SJCRH30 (cell line): Measurements from ENCODE around the gene KRT86. TPM values are rescaled to one million over a fixed set of nuclear protein-coding genes. Genes with fewer than 3 reads are reported as not detected.

ENCODE experiments used
- DNase-seq, 2 experiments: peaks; one replicate each; pipeline ENCODE4 v3.0.0-alpha.2; 2015 to 2020
- H3K27ac ChIP-seq: fragments of 250-450 bp; sonication (Bioruptor Pico); 2 replicates; pipeline ENCODE4 v1.5.1; 2020; ENCODE audit warnings: mild to moderate bottlenecking, moderate library complexity
- H3K27me3 ChIP-seq: fragments of 250-450 bp; sonication (Bioruptor Pico); 2 replicates; pipeline ENCODE4 v1.5.1; 2020; ENCODE audit warnings: mild to moderate bottlenecking, moderate library complexity
- H3K36me3 ChIP-seq: fragments of 250-450 bp; sonication (Bioruptor Pico); 2 replicates; pipeline ENCODE4 v1.5.1; 2020; ENCODE audit warnings: mild to moderate bottlenecking, moderate library complexity
- H3K4me1 ChIP-seq: fragments of 250-450 bp; sonication (Bioruptor Pico); 2 replicates; pipeline ENCODE4 v1.5.1; 2020; ENCODE audit warnings: mild to moderate bottlenecking, moderate library complexity
- H3K4me3 ChIP-seq: fragments of 250-450 bp; sonication (Bioruptor Pico); 2 replicates; pipeline ENCODE4 v1.5.1; 2020; ENCODE audit warnings: mild to moderate bottlenecking, moderate library complexity
- H3K9me3 ChIP-seq: fragments of 250-450 bp; sonication (Bioruptor Pico); replicated peaks from 2 replicates; pipeline ENCODE4 v1.5.1; 2020; ENCODE audit warnings: mild to moderate bottlenecking, moderate library complexity
- total RNA-seq: library from RNA; depleted of rRNA; stranded (reverse); fragments of >200 nt; shearing (Covaris generic); gene quantifications from 2 replicates; pipeline ENCODE4 v1.2.3, GENCODE V29; 2014

KRT86 gene
- total RNA-seq, 1 experiment from 2014 or later = 0.30 TPM

DNA sequence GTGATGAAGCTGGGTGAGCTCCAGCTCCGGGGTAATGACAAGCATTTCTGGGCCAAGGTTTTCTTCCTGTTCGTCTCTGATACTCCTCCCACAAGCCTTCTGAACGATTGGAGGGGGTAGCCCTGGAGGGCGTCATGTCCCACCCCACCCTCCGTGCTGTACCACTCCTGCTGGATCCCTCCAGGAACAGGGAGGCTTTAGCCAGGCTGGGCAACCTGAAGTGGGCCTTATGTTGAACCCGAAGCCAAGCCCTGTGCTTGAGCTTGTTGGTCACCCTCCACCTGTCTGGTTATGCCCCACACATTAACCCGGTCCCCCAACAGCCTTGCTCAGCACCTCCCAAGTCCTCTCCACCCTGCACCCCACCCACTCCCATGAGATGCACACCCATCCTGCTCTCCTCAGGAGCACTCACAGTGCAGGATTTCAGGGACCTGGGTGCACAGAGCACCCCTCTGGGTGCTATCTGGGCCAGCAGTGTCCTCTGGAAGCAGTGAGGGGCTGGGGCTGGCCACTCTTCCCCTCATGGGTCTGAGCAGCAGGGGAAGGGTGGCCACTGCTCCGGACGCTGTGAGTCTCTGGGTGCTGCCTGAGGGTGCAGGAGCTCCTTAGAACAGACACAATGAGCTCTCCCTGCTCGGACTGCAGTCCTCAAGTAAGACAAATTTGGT lies 53.5 kb downstream of the KRT86 start:
- Histone ChIP-seq H3K4me3 (no peak overlapping the region), H3K27me3 (no peaks in the 10 kb centered on the region), H3K4me1 (no peaks in the 10 kb centered on the region; the same call in 1 of the 2 replicates), H3K27ac (no peak overlapping the region), H3K9me3 (no peaks in the 10 kb centered on the region), H3K36me3 (no peaks in the 10 kb centered on the region)
- DNase-seq = no peak

DNA sequence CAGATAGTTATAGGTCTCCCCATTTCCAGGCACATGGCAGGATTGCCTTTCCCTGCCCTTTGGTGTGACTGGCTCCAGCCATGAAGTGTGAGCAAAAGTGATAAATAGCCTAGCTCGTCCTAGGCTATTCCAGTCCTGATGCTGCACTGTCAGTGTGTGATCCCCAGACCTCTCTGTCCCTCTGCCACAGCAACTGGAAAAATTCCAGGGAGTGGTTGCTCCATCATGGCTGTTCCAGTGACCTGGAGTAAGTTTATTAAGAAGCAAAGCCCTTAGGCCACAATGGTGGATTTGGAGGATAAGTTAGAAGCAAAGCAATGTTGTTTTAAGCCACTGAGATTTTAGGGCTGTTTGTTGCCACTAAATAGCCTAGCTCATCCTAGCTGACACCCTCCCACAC lies 56.6 kb downstream of the KRT86 start:
- no peak for DNase-seq
- no peak overlapping the region for H3K4me3 ChIP-seq
- H3K27ac ChIP-seq = no peak overlapping the region
- H3K36me3 ChIP-seq = no peaks in the 10 kb centered on the region
- no peaks in the 10 kb centered on the region; the same call in 1 of the 2 replicates for H3K4me1 ChIP-seq
- no peaks in the 10 kb centered on the region for H3K27me3 ChIP-seq
- no peaks in the 10 kb centered on the region; the same call in 1 of the 2 replicates for H3K9me3 ChIP-seq

DNA sequence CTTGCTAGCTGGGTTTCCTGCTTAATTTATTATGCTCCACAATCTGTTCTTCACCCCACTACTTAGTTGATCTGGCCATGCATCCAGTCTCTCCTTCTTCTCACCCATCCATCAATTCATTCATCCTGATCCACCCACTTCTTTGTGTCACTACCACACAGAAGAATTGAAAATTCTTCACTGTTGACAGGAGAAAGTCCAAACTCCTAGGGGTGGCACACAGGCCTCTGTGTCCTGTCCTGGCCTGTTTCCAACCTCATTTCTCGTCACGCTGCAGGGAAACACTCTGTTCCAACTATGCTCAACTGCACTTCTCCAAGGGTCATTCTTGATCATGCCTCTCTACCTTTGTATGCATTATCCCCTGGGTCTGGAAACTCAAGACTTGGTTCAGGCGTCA lies 57.4 kb downstream of the KRT86 start:
- H3K9me3 ChIP-seq = no peaks in the 10 kb centered on the region; the same call in 1 of the 2 replicates
- no peak overlapping the region for H3K27ac ChIP-seq
- no peaks in the 10 kb centered on the region for H3K36me3 ChIP-seq
- H3K4me3 ChIP-seq = no peak overlapping the region
- no peaks in the 10 kb centered on the region for H3K27me3 ChIP-seq
- no peaks in the 10 kb centered on the region; the same call in 1 of the 2 replicates for H3K4me1 ChIP-seq
- DNase-seq = no peak

DNA sequence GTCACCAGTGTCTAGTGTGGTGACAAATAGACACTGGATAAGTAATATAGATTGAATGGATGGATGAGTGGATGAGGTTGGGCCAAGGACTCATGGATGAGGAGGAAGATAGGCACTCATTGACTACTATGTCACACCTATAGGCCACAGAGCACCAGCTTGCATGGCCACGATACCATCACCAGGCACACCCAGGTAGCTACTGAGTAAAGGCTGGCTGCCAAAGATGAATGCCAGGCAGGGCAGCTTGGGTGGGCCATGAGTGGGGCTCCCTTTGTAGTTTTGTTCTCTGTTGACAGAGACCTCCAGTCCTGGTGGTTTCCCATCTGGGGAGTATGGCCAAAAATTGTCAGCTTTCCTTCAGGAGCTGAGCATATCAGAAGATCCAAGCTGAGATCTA lies 57.9 kb downstream of the KRT86 start:
- H3K36me3 ChIP-seq = no peaks in the 10 kb centered on the region
- no peaks in the 10 kb centered on the region; the same call in 1 of the 2 replicates for H3K9me3 ChIP-seq
- no peak for DNase-seq
- H3K27me3 ChIP-seq = no peaks in the 10 kb centered on the region
- H3K27ac ChIP-seq = no peak overlapping the region
- no peaks in the 10 kb centered on the region; the same call in 1 of the 2 replicates for H3K4me1 ChIP-seq
- H3K4me3 ChIP-seq = no peak overlapping the region

DNA sequence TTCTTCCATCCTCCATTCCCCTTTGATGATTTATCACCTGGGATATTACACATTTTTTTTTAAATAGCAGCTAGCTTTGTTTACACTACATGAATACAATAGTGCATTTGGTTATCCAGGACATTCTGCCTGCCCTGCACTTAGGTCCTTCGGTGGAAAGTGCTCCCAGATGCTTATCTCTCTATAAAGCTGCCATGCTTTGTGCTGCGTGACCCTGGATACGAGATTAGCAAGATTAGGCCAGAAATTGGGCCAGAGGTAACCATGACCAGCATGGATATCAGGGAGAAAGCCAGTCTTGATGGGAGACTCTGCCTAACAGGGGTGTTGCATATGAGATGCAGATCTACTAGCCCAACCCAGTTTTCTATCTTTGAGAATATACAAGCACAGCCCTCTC lies 58.9 kb downstream of the KRT86 start:
- H3K4me3 ChIP-seq = no peak overlapping the region
- no peaks in the 10 kb centered on the region for H3K27me3 ChIP-seq
- no peaks in the 10 kb centered on the region for H3K36me3 ChIP-seq
- no peaks in the 10 kb centered on the region; the same call in 1 of the 2 replicates for H3K4me1 ChIP-seq
- H3K27ac ChIP-seq = no peak overlapping the region
- DNase-seq = no peak
- H3K9me3 ChIP-seq = no peaks in the 10 kb centered on the region; the same call in 1 of the 2 replicates

DNA sequence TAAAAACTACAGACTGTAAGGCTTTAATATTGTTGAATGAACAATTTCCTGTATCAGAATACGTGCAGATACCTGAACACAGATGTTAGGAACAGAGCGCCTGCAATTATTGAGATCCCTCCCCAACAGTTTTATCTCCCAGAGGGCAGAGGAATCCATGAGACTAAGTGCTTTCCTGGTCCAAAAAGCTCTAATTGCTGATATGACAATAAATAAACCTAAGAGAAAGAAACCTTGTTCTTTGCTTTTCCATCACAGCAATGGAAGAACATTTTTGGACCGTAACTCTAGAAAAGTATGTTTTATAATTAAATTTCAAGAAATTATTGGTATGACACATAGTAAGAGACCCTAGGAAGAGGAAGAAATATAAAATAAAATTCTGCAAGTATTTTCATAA lies 59.7 kb downstream of the KRT86 start:
- DNase-seq = no peak
- H3K9me3 ChIP-seq = no peaks in the 10 kb centered on the region; the same call in 1 of the 2 replicates

DNA sequence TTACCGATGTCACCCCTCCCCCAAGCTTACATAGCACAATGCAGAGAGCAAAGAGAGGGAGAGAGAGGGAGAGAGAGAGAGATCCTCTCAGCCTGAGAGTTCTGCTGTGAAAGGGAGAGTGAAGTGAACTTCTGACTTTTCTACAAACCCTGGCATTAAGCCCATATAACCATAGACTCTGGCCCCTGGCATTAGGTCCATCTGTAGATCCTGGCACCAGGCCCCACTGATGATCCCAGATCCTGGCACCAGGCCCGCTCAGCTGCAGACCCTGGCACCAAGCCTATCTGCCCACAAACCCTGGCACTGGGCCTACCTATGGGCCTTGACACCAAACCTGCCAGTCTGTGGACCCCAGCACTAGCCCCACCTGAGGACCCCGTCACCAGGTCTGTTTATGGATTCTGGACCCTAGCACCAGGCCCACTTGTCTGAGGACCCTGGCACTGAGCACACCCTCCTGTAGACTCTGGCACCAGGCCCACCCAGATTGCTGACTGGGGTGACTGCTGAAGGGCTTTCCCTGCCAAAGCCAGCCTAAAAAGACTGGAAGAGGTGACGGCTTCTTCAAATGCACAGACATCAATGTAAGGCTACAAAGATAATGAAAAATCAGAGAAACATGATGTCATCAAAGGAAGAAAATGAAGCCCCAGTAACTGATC lies 61.3 kb downstream of the KRT86 start:
- no peaks in the 10 kb centered on the region for H3K27me3 ChIP-seq
- H3K4me3 ChIP-seq = no peak overlapping the region
- no peak overlapping the region for H3K27ac ChIP-seq
- DNase-seq = no peak
- no peaks in the 10 kb centered on the region; the same call in 1 of the 2 replicates for H3K9me3 ChIP-seq
- H3K4me1 ChIP-seq = no peaks in the 10 kb centered on the region; the same call in 1 of the 2 replicates
- H3K36me3 ChIP-seq = no peaks in the 10 kb centered on the region

More for the DNA sequence above, 59.7 kb downstream of the KRT86 start:
- no peaks in the 10 kb centered on the region for H3K36me3 ChIP-seq
- no peaks in the 10 kb centered on the region; the same call in 1 of the 2 replicates for H3K4me1 ChIP-seq
- no peak overlapping the region for H3K27ac ChIP-seq
- H3K4me3 ChIP-seq = no peak overlapping the region
- H3K27me3 ChIP-seq = no peaks in the 10 kb centered on the region

DNA sequence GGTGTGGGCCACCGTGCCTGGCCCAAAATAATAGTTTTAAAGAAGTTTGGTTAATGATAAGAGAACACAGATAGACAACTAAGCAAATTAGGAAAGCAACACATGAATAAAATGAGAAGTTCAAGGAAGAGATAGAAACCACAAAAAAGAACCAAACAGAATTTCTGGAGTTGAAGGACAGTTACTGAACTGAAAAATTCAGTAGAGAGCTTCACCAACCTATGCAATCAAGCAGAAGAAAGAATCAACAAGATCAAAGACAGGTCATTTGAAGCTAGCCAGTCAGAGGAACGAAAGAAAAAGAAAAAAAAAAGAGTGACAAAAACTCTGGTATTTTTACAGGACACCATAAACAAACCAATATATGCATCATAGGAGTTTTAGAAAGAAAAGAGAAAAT lies 62.2 kb downstream of the KRT86 start:
- Histone ChIP-seq H3K27ac (no peak overlapping the region), H3K4me1 (no peaks in the 10 kb centered on the region), H3K36me3 (no peaks in the 10 kb centered on the region), H3K27me3 (no peaks in the 10 kb centered on the region), H3K9me3 (no peaks in the 10 kb centered on the region; the same call in 1 of the 2 replicates), H3K4me3 (no peak overlapping the region)
- DNase-seq = no peak

DNA sequence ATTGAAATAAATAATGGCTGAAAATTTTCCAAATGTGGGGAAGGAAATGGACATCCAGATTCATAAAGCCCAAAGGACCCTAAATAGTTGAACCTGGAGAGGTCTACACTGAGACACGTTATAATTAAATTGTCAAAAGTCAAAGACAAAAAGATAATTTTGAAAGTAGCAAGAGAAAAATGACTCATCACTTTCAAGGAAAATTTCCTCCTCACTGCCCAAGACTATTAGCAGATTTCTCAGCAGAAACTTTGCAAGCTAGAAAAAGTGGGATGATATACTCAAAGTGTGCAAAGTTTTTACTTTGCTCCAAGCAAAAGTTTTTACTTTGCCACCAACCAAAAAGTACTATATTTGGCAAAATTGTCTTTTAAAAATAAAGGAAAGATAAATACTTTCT lies 62.6 kb downstream of the KRT86 start:
- H3K36me3 ChIP-seq = no peaks in the 10 kb centered on the region
- no peak for DNase-seq
- no peaks in the 10 kb centered on the region for H3K4me1 ChIP-seq
- H3K27ac ChIP-seq = no peak overlapping the region
- no peak overlapping the region for H3K4me3 ChIP-seq
- no peaks in the 10 kb centered on the region for H3K27me3 ChIP-seq
- no peaks in the 10 kb centered on the region; the same call in 1 of the 2 replicates for H3K9me3 ChIP-seq

DNA sequence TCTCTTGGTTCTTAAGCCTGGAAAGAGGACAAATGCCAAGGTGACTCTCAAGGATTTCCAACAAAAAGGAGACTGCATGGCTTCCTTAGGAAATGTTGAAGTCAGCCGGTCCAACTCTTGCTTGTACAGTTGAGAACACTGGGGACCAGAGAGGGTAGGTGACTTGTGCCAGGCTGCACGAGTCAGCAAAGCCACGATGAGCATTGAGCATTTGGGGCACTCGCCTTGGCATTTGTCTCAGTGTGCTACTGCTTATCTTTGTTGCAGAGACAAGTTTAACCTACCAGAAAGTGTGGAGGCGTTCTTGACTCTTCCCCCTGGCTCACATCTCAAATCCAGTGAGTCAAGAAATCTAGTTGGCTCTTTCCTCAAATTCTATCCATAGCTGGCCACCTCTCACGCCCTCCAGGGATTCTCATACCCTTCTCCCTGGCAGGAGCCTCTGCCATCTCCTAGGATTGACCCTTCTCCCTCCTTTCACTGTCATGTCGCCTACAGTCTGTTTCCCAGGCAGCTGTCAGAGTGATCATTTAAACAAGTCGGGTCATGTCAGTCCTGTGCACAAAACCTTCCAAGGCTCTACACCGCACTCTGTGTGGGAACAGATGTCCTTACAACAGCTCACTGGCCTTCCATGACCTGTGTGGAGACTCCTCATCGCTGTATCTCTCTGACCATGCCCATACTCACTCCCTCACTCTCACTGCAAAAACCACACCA lies 64.0 kb downstream of the KRT86 start:
- Histone ChIP-seq H3K9me3 (no peaks in the 10 kb centered on the region; the same call in 1 of the 2 replicates), H3K27me3 (no peaks in the 10 kb centered on the region), H3K27ac (no peak overlapping the region), H3K4me3 (no peak overlapping the region), H3K4me1 (no peaks in the 10 kb centered on the region), H3K36me3 (no peaks in the 10 kb centered on the region)
- peak in 1 of 2 experiments; percentile 43 for DNase-seq

DNA sequence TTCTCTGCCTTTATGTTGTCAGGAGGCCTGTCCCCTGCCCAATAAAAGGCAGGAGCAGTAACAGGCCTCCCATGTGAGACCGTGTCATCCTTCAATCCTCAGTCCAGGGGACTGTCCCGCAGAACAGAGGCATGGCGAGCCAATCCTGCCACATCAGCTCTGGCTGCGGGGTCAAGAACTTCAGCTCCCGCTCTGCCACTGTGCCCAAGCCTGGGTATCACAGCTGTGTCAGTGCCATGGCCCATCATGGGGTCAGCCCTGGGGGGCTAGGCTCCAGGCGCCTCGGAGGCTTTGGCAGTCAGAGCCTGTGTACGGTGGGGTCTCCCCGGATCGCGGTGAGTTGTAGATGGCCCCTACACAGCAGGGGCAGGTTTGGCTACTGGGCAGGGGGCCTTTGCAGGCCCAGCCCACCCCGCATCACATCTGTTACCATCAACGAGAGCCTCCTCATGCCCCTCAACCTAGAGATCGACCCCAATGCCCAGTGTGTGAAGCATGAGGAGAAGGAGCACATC lies 66.7 kb downstream of the KRT86 start:
- no peak for DNase-seq
- Histone ChIP-seq H3K4me1 (peaks cover under 1% of the 10 kb centered on the region; the same call in 1 of the 2 replicates), H3K9me3 (no peaks in the 10 kb centered on the region; the same call in 1 of the 2 replicates), H3K4me3 (no peak overlapping the region), H3K36me3 (no peaks in the 10 kb centered on the region), H3K27ac (no peak overlapping the region), H3K27me3 (no peaks in the 10 kb centered on the region)

DNA sequence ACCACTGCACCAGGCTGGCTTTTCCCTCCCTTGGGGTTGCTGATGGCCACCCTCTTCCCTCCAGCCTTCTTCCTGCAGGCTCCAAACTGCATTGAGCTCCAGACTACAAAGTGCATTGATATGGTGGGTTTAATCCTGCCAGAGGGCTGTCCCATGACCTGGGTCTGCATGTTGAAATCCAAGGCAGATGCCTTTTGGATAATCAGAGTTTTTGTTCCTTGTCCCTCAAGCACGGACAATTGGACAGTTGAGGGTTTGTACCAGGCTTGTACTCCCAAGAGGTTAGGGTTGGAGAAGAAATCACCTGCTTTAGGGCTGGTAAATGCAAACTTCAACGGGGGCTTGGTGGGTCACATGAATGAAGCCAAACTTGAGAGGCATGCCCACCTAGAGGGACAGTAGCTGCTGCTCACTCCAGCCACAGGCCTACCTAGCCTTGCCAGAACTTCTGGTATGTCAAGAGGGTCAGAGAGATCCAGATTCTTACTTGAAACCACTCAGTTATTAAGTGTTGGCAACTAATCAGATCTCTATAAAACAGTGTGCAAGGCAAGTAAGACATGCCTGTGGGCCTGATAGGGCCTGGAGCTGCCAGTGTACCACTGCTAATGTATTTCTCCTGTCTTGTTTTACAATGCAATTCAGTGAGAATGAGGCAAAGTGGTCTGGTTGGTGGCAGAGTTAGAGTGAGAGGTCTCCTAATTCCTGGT lies 68.5 kb downstream of the KRT86 start:
- Histone ChIP-seq H3K27ac (no peak overlapping the region), H3K36me3 (no peaks in the 10 kb centered on the region), H3K4me3 (no peak overlapping the region), H3K4me1 (peaks cover 17% of the 10 kb centered on the region), H3K9me3 (no peaks in the 10 kb centered on the region; the same call in 1 of the 2 replicates), H3K27me3 (no peaks in the 10 kb centered on the region)
- DNase-seq = no peak

DNA sequence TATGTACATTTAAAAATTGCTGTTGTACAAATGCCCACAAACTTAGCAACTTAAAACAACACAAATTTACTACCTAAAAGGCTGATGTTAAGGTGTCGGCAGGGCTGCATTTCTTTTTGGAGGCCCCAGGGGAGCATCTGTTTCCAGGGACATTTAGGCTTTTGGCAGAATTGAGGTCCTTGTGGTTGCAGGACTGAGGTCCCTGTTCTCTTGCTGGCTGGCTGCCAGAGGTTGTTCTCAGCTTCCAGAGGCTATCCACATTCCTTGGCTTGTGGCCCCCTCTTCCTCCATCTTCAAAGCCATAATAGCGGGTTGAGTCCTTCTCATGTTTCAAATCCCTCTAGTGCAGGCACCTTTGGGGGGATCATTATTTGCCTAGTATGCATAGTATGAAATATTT lies 69.1 kb downstream of the KRT86 start:
- no peaks in the 10 kb centered on the region for H3K9me3 ChIP-seq
- H3K27me3 ChIP-seq = no peaks in the 10 kb centered on the region
- no peaks in the 10 kb centered on the region for H3K36me3 ChIP-seq
- no peak for DNase-seq
- H3K27ac ChIP-seq = no peak overlapping the region
- H3K4me1 ChIP-seq = peaks cover 22% of the 10 kb centered on the region
- no peak overlapping the region for H3K4me3 ChIP-seq

DNA sequence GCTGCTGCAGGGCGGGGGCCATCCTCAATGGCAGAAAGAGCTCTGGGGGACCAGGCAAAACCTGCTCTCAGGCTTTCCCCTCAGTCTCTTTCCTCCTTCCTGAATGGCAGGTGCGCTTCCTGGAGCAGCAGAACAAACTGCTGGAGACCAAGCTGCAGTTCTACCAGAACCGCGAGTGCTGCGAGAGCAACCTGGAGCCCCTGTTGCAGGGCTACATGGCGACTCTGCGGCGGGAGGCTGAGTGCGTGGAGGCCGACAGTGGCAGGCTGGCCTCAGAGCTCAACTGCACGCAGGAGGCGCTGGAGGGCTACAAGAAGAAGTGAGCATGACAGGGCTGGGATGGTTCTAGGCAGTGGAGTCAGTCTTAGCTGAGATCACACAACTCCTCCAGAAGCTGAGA lies 69.7 kb downstream of the KRT86 start:
- no peaks in the 10 kb centered on the region for H3K36me3 ChIP-seq
- H3K9me3 ChIP-seq = no peaks in the 10 kb centered on the region
- H3K27ac ChIP-seq = no peak overlapping the region
- H3K27me3 ChIP-seq = no peaks in the 10 kb centered on the region
- DNase-seq = no peak
- no peak overlapping the region for H3K4me3 ChIP-seq
- H3K4me1 ChIP-seq = peaks cover 28% of the 10 kb centered on the region
